CD4-positive, CD25-positive, alpha-beta regulatory T cell (primary cell): ENCODE results near the gene PGRMC1. TPM values are rescaled to one million over a fixed set of nuclear protein-coding genes. Genes with fewer than 3 reads are reported as not detected.

Experiments used
- ATAC-seq, 2 donors: fragments of 150-1000 bp; cut with Tn5 transposase; one replicate each; pipeline ENCODE4 v1.10.0; 2021; ENCODE audit warnings: low read depth in 2 of 2, moderate number of reproducible peaks in 2 of 2, moderate library complexity in 1 of 2
- DNase-seq, 3 donors: peaks; one replicate each; pipeline versions ENCODE4 v3.0.0 to v3.0.0-alpha.2; 2012 to 2022; ENCODE audit warnings: mixed read lengths in 1 of 3
- H3K27ac ChIP-seq: one replicate; pipeline ENCODE4 v1.7.0; 2013; ENCODE audit warnings: mild to moderate bottlenecking, low read length; ENCODE audit not compliant: insufficient read depth, poor library complexity, severe bottlenecking
- H3K27me3 ChIP-seq: one replicate; pipeline ENCODE4 v1.7.0; 2013; ENCODE audit warnings: low read length; ENCODE audit not compliant: control insufficient read depth, insufficient read depth
- H3K36me3 ChIP-seq: one replicate; pipeline ENCODE4 v1.7.0; 2013; ENCODE audit warnings: mild to moderate bottlenecking, low read length, moderate library complexity; ENCODE audit not compliant: control insufficient read depth, insufficient read depth
- H3K4me1 ChIP-seq: 2 replicates; pipeline ENCODE4 v1.7.0; 2013; ENCODE audit warnings: mild to moderate bottlenecking, low read length; ENCODE audit not compliant: insufficient read depth, control insufficient read depth, poor library complexity, severe bottlenecking
- H3K4me3 ChIP-seq: one replicate; pipeline ENCODE4 v1.7.0; 2013; ENCODE audit warnings: low read depth, mild to moderate bottlenecking, low read length, moderate library complexity
- H3K9me3 ChIP-seq, 2 experiments: 1 replicate in 1 of 2; 2 replicates in 1 of 2; pipeline ENCODE4 v1.7.0; 2013; ENCODE audit warnings: low read length in 2 of 2, mild to moderate bottlenecking in 1 of 2, moderate library complexity in 1 of 2; ENCODE audit not compliant: control insufficient read depth in 2 of 2
- H3K27ac Mint-ChIP-seq, 3 donors: one replicate each; pipeline ENCODE4 v1.8.0; 2020 to 2022; ENCODE audit warnings: mild to moderate bottlenecking in 3 of 3, mixed read lengths in 3 of 3, moderate library complexity in 2 of 3
- H3K27me3 Mint-ChIP-seq: one replicate; pipeline ENCODE4 v1.8.0; 2022; ENCODE audit warnings: mild to moderate bottlenecking, mixed read lengths
- H3K36me3 Mint-ChIP-seq: one replicate; pipeline ENCODE4 v1.8.0; 2020; ENCODE audit warnings: mixed read lengths
- H3K4me1 Mint-ChIP-seq, 4 donors: one replicate each; pipeline ENCODE4 v1.8.0; 2020 to 2022; ENCODE audit warnings: mixed read lengths in 4 of 4, mild to moderate bottlenecking in 1 of 4
- H3K4me3 Mint-ChIP-seq, 4 donors: one replicate each; pipeline ENCODE4 v1.8.0; 2020 to 2022; ENCODE audit warnings: mild to moderate bottlenecking in 4 of 4, mixed read lengths in 4 of 4, moderate library complexity in 3 of 4
- H3K9me3 Mint-ChIP-seq, 7 donors: one replicate each; pipeline ENCODE4 v1.8.0; 2020 to 2022; ENCODE audit warnings: mixed read lengths in 7 of 7, mild to moderate bottlenecking in 3 of 7, moderate library complexity in 2 of 7
- polyA plus RNA-seq, 4 donors: library from polyadenylated mRNA; unstranded; fragments of 300-500 nt; fragmentation: Illumina TruSeq; gene quantifications; one replicate each; pipeline ENCODE4 v1.2.3, GENCODE V29; 2021
- total RNA-seq: library from RNA; stranded (reverse); gene quantifications from one replicate; pipeline ENCODE4 v1.2.3, GENCODE V29; 2022

PGRMC1 gene
- total and polyA plus RNA-seq, 5 donors from 2014 or later = 17.9 to 26.3 (median 21.7) TPM

- no peaks in the 10 kb centered on the region for H3K4me1 ChIP-seq
- H3K4me1 Mint-ChIP-seq = peaks cover 0 to 4% (median 0%) of the 10 kb centered on the region in 4 donors
- H3K36me3 ChIP-seq = no peaks in the 10 kb centered on the region
- no peaks in the 10 kb centered on the region for H3K36me3 Mint-ChIP-seq
- no peak overlapping the region for H3K4me3 Mint-ChIP-seq
- no peak overlapping the region for H3K4me3 ChIP-seq
- no peaks in the 10 kb centered on the region for H3K27me3 ChIP-seq
- H3K27ac ChIP-seq = no peak overlapping the region
- peaks cover 14% of the 10 kb centered on the region for H3K27me3 Mint-ChIP-seq
- peaks cover 0 to 5% (median 0%) of the 10 kb centered on the region in 7 donors for H3K9me3 Mint-ChIP-seq
- no peaks in the 10 kb centered on the region for H3K9me3 ChIP-seq
- H3K27ac Mint-ChIP-seq = no peak overlapping the region
- DNase-seq (no peak), ATAC-seq (no peak)
These were observed 13.2 kb upstream of the PGRMC1 start for GRCh38 chrX:119222932-119223331.

- no peak for DNase-seq
- ATAC-seq = no peak
- H3K4me3 Mint-ChIP-seq = no peak overlapping the region
- H3K4me1 Mint-ChIP-seq = peaks cover 0 to 4% (median 0%) of the 10 kb centered on the region in 4 donors
- peaks cover 0 to 5% (median 0%) of the 10 kb centered on the region in 7 donors for H3K9me3 Mint-ChIP-seq
- no peaks in the 10 kb centered on the region for H3K36me3 ChIP-seq
- H3K36me3 Mint-ChIP-seq = no peaks in the 10 kb centered on the region
- no peaks in the 10 kb centered on the region for H3K4me1 ChIP-seq
- no peak overlapping the region for H3K27ac ChIP-seq
- peaks cover 14% of the 10 kb centered on the region for H3K27me3 Mint-ChIP-seq
- no peaks in the 10 kb centered on the region for H3K27me3 ChIP-seq
- H3K4me3 ChIP-seq = no peak overlapping the region
- no peak overlapping the region for H3K27ac Mint-ChIP-seq
- H3K9me3 ChIP-seq = no peaks in the 10 kb centered on the region
These were observed 12.3 kb upstream of the PGRMC1 start for GRCh38 chrX:119223783-119224182.

DNA sequence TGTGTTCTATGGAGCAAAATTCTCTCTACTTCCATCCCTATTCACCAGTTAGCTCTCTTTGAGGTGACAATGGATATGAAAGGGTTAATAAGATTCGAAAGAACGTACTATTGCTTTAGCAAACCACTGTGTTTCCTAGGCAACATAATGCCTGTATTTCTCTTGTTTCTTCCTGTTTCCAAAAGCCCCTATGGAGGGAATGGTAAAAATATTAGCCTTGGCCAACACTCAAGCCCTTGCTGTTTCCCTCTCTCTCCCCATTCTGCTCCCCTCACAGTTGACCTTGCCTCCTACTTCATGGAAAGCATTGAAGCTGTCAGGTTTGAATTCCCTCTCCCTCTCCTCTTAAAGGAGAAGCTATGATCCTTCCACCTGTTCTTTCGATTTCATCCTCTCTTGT lies 9.6 kb upstream of the PGRMC1 start:
- Mint-ChIP-seq H3K4me1 (peaks cover 0 to 4% (median 0%) of the 10 kb centered on the region in 4 donors), H3K4me3 (peak overlapping the region in 1 of 4 donors; percentile 7), H3K27ac (no peak overlapping the region), H3K27me3 (peaks cover 32% of the 10 kb centered on the region), H3K36me3 (no peaks in the 10 kb centered on the region), H3K9me3 (peaks cover 0 to 5% (median 0%) of the 10 kb centered on the region in 7 donors)
- no peaks in the 10 kb centered on the region for H3K9me3 ChIP-seq
- H3K4me1 ChIP-seq = no peaks in the 10 kb centered on the region
- no peak overlapping the region for H3K4me3 ChIP-seq
- H3K27ac ChIP-seq = no peak overlapping the region
- ATAC-seq (no peak), DNase-seq (no peak)
- no peaks in the 10 kb centered on the region for H3K27me3 ChIP-seq
- no peaks in the 10 kb centered on the region for H3K36me3 ChIP-seq

DNA sequence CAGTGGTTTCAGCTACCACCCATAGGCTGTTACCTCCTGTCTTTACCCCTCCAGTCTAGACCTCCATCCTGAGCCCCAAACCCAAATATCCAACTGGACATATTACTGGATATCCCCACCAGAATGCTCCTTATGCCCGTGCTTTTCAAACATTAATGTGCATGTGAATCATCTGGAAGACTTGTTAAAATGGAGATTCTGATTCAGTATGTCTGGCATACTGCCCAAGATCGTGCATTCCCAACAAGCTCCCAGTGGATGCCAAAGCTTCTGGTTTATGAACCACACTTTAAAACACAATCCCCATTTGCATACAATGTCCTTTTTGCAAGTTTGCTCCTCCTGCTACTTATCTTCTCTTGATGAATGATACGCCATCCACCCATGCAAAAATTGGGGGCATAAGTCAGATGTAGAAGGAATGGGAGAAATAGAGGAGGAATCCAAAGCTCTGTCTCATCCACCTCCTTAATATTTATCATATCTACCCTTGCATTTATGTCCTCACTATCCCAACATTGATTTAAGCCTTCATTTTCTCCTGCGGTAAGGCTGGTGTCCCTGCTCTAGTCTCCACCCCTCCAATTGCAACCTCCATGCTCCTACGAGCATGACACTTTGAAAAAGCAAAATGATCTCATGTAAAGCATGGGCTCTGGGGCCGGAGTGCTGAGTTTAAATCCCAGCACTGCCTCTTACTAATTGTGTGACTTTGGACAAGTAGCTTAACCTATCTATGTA lies 7.4 kb upstream of the PGRMC1 start:
- peaks cover 36% of the 10 kb centered on the region for H3K27me3 Mint-ChIP-seq
- no peak for DNase-seq
- H3K9me3 Mint-ChIP-seq = peaks cover 0 to 5% (median 0%) of the 10 kb centered on the region in 7 donors

DNA sequence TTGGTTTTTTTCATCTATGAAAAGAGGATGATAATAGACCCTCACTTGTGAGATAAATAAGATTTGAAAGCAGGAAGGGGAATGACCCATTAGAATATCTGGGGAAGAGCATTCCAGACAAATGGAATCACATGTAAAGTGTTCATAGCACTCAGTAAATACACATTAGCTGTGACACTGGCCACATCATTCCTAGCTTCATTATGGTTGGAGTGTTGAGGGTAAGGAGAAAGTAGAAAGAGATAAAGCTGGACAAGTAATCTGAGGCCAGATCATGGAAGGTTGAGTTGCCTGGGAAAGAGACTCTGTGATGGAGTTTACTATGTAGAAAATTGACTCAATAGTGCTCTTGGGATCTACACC lies 6.9 kb upstream of the PGRMC1 start:
- Mint-ChIP-seq H3K4me1 (peaks cover 0 to 2% (median 0%) of the 10 kb centered on the region in 4 donors), H3K4me3 (no peak overlapping the region), H3K27me3 (peaks cover 41% of the 10 kb centered on the region), H3K9me3 (peaks cover 0 to 5% (median 0%) of the 10 kb centered on the region in 7 donors), H3K27ac (no peak overlapping the region), H3K36me3 (no peaks in the 10 kb centered on the region)
- Histone ChIP-seq H3K27ac (no peak overlapping the region), H3K9me3 (no peaks in the 10 kb centered on the region), H3K4me1 (no peaks in the 10 kb centered on the region), H3K4me3 (no peak overlapping the region), H3K27me3 (no peaks in the 10 kb centered on the region), H3K36me3 (no peaks in the 10 kb centered on the region)
- DNase-seq (no peak), ATAC-seq (no peak)

More for the DNA sequence above, 7.4 kb upstream of the PGRMC1 start:
- no peak overlapping the region for H3K4me3 Mint-ChIP-seq
- H3K27ac Mint-ChIP-seq = no peak overlapping the region
- H3K36me3 Mint-ChIP-seq = no peaks in the 10 kb centered on the region
- H3K4me1 Mint-ChIP-seq = peaks cover 0 to 4% (median 0%) of the 10 kb centered on the region in 4 donors
- no peaks in the 10 kb centered on the region for H3K27me3 ChIP-seq
- H3K36me3 ChIP-seq = no peaks in the 10 kb centered on the region
- no peaks in the 10 kb centered on the region for H3K9me3 ChIP-seq
- ATAC-seq = no peak
- H3K4me3 ChIP-seq = no peak overlapping the region
- no peak overlapping the region for H3K27ac ChIP-seq
- no peaks in the 10 kb centered on the region for H3K4me1 ChIP-seq

DNA sequence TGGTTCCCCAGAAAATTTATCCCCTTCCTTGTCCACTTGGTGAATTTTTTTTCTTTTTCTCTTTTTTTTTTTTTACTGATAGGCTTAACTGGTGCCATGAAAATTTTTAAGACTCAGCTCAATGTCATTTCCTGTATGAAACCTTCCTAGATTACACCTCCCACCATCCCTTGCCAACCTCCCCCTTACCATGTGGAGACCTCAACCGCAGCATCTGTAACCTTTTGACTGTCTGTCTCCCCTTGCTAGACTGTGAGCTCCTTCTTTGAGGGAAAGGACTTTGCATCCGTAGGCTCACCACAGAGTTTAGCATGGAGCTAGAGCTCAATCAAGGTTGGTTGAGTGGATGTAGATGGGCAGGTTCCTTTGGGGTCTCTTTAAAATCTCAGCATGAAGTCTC lies 5.2 kb upstream of the PGRMC1 start:
- no peaks in the 10 kb centered on the region for H3K36me3 Mint-ChIP-seq
- peaks cover 0 to 4% (median 0%) of the 10 kb centered on the region in 7 donors for H3K9me3 Mint-ChIP-seq
- DNase-seq (no peak), ATAC-seq (no peak)
- H3K27me3 Mint-ChIP-seq = peaks cover 39% of the 10 kb centered on the region
- no peak overlapping the region for H3K4me3 Mint-ChIP-seq
- Histone ChIP-seq H3K27me3 (no peaks in the 10 kb centered on the region), H3K36me3 (no peaks in the 10 kb centered on the region), H3K4me3 (no peak overlapping the region), H3K9me3 (no peaks in the 10 kb centered on the region), H3K27ac (no peak overlapping the region), H3K4me1 (no peaks in the 10 kb centered on the region)
- peak overlapping the region in 1 of 3 donors; percentile 8 for H3K27ac Mint-ChIP-seq
- H3K4me1 Mint-ChIP-seq = peaks cover 0 to 7% (median under 1%) of the 10 kb centered on the region in 4 donors

DNA sequence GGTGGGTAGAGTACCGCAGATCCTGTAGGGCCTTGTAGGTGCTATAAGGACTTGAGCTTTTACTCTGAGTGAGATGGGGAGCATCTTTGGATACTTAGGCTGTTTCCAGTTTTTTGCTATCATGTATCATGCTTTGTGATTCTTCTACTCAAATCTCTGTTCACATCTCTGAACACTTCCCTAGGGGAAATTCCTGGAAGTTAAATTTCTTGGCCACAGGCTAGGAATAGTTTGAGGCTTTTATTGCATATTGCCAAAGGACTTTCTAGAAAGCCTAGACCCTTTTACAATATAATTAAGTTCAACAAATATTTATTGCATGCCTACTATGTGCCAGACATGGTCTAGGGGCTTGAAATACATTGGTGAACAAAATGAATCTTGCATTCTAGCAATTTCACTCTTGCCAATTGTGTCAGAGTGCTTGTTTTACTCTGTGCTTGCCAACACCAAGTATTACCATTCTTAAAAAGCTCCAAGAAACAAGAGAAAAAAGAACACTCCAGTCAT lies 4.1 kb upstream of the PGRMC1 start:
- H3K9me3 Mint-ChIP-seq = peaks cover 0 to 2% (median 0%) of the 10 kb centered on the region in 7 donors
- no peak overlapping the region for H3K27ac Mint-ChIP-seq
- Histone ChIP-seq H3K36me3 (no peaks in the 10 kb centered on the region), H3K27me3 (no peaks in the 10 kb centered on the region), H3K4me3 (no peak overlapping the region), H3K4me1 (no peaks in the 10 kb centered on the region), H3K27ac (no peak overlapping the region), H3K9me3 (no peaks in the 10 kb centered on the region)
- peaks cover 0 to 7% (median under 1%) of the 10 kb centered on the region in 4 donors for H3K4me1 Mint-ChIP-seq
- DNase-seq (no peak), ATAC-seq (no peak)
- no peak overlapping the region for H3K4me3 Mint-ChIP-seq
- H3K27me3 Mint-ChIP-seq = peaks cover 35% of the 10 kb centered on the region
- H3K36me3 Mint-ChIP-seq = no peaks in the 10 kb centered on the region
